SHP77 (cell line): ENCODE results near the gene GCNT2.
"Not testable (repeated sequence)": the region's sequence is repeated elsewhere in the genome, so short reads cannot be mapped to it uniquely, and the experiment has no call there.

ENCODE experiments used
- DNase-seq, 2 experiments: peaks; one replicate each; lab custom pipeline; 2025; lab: John Stamatoyannopoulos, UW

The GCNT2 gene

DNA sequence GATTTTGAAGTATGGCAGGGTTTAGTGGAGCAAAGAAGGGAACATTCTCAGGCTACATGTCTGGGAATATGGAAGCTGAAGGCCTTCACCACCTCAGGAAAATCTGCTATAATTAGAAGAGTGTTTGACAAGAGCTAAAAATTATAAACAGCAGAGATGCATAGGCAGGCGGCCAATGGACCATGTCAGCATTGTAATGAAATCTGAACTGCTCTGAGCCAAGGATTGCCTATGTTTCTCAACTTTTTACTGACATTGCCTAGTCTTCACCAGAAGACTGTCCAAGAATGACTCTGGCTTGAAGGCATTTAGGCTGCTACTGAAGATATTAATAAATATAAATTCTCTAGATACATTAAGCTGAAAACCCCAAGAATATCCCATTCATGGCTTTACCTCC lies 89.1 kb downstream of the GCNT2 start:
- no peak for DNase-seq

- no peak for DNase-seq
Observed at GRCh38 chr6:10612161-10612560, 91.0 kb downstream of the GCNT2 start.

- DNase-seq: no peak
Observed at GRCh38 chr6:10613077-10613476, 91.9 kb downstream of the GCNT2 start.

DNA sequence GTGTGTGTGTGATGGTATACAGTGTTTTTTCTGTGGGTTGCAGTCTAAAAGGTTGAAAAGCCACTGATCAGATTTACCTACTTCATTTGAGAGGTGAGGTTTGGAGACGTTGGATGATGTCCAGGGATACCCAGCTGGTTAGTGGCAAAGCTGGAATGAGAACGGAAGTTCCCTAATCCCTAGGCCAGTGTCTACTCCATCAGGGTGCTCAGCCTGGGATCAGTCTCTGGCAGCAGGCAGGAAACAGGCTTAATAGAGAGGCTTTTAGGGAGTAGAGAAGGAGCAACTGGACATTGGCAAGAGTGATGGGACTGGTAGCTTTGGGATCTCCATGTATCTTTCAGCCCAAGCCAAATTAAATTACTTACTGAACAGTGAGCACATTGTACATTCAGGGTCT lies 92.6 kb downstream of the GCNT2 start:
- DNase-seq: peak; percentile 54 to 71

DNA sequence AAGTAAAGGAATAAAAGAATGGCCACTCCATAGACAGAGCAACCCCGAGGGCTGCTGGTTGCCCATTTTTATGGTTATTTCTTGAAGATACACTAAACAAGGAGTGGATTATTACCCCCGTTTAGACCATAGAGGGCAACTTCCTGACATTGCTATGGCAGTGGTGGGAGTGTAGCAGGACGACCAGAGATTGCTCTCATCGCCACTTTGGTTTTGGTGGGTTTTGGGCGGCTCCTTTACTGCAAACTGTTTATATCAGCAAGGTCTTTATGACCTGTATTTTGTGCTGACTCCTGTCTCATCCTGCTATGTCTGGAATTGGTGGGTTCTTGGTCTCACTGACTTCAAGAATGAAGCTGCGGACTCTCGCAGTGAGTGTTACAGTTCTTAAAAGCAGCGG lies 94.5 kb downstream of the GCNT2 start:
- no peak for DNase-seq

GRCh38 chr6:10616266-10616665 lies 95.1 kb downstream of the GCNT2 start:
- not testable (repeated sequence) for DNase-seq

DNA sequence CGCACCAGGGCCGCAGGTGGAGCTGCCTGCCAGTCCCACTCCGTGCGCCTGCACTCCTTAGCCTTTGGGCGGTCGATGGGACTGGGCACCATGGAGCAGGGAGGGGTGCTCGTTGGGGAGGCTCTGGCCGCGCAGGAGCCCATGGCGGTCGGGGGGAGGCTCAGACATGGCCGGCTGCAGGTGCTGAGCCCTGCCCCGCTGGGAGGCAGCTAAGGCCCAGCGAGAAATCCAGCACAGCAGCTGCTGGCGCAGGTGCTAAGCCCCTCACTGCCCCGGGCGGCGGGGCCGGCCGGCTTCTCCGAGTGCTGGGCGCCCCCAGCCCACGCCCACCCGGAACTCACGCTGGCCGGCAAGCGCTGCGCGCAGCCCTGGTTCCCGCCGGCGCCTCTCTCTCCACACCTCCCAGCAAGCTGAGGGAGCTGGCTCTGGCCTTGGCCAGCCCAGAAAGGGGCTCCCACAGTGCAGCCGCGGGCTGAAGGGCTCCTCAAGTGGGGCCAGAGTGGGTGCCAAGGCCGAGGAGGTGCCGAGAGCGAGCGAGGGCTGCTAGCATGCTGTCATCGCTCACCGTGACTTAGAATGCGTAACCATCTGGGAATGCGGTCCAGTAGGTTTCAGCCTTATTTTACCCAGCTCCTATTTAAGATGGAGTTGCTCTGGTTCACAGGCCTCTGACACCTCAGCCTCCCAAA lies 96.0 kb downstream of the GCNT2 start:
- no peak for DNase-seq

DNA sequence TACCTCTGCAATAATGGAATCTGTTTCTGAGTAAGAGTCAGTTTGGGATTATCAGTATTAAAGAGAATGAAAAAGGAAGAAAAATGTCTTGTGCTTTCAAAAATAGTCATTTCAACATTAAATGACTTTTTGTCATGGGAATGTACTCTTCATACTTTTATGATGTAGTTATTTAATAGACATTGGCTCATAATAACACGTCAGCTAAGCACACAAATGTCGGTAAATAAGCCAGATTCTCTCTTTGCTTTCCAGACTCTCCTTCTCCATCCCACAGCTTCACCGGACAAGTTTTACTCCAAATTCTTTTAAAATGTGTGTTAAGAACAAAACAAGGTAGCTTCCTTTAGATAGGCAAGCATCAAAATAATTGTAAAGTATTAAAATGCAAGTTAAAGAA lies 97.3 kb downstream of the GCNT2 start:
- DNase-seq: no peak

- no peak for DNase-seq
Observed at GRCh38 chr6:10621213-10621612, 100.1 kb downstream of the GCNT2 start.

DNA sequence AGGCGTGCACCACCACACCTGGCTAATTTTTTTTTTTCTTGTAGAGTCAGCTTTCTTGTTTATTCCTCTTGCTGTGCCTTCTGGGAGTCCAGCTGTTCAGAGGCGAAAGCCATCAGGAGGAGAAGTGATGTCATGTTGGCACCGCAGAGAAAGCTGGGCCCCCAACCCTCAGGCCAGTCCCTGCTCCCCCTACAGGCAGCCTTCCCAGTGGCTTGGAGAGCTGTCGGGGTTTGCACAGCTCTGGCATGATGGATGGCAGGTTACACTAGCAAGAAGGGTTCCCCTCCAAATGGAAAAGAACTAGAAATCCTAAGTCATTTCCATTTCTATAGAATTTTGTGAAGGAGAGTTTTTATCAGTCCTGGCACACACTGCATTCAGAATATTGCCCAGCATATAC lies 100.7 kb downstream of the GCNT2 start:
- no peak for DNase-seq

GRCh38 chr6:10624836-10625235 lies 103.7 kb downstream of the GCNT2 start:
- no peak for DNase-seq

- DNase-seq: no peak
Observed at GRCh38 chr6:10626154-10626741, 105.1 kb downstream of the GCNT2 start.

DNA sequence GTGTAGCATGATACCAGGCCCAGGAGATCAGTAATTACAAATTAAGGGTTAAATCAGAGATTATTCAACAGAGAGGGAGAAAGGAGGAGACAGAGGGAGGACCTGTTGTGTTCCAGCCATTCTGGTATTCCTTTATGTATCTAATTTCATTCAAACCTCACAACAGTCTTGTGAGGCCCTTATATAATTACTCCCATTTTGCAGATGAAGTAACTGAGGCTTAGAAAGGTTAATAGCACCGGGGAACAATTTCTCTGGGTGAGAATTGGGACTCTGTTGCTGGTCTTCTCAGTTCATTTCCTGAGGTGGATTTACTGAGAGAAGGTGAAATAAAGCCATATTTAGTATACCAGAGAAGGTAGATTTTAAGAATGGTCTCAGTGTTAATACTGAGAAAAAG lies 106.6 kb downstream of the GCNT2 start:
- no peak for DNase-seq

GRCh38 chr6:10630178-10630577 lies 109.0 kb downstream of the GCNT2 start:
- DNase-seq: no peak

GRCh38 chr6:10633216-10633615 lies 112.1 kb downstream of the GCNT2 start:
- no peak for DNase-seq

GRCh38 chr6:10640412-10640811 lies 119.3 kb downstream of the GCNT2 start:
- no peak for DNase-seq

DNA sequence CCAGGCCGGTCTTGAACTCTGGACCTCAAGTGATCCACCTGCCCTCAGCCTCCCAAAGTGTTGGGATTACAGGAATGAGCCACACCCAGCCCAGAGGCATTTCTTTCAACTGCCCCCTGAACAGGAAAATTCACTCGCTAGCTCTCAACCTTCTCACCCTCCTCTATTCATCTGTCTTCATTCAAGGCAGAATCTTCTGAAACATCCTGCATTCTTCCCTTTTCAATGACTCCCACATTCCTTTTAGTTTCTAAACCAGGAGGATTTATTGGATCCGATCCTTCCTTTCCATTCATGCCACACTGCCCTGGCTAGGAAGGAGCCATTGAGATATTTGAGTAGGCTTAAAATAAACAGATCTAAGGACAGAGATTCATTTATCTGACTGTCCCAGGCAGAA lies 120.4 kb downstream of the GCNT2 start:
- DNase-seq: no peak

GRCh38 chr6:10643201-10643651 lies 122.1 kb downstream of the GCNT2 start:
- no peak for DNase-seq

- DNase-seq: no peak
Observed at GRCh38 chr6:10644225-10644624, 123.1 kb downstream of the GCNT2 start.

- DNase-seq: no peak
Observed at GRCh38 chr6:10655508-10656055, 134.4 kb downstream of the GCNT2 start.

DNA sequence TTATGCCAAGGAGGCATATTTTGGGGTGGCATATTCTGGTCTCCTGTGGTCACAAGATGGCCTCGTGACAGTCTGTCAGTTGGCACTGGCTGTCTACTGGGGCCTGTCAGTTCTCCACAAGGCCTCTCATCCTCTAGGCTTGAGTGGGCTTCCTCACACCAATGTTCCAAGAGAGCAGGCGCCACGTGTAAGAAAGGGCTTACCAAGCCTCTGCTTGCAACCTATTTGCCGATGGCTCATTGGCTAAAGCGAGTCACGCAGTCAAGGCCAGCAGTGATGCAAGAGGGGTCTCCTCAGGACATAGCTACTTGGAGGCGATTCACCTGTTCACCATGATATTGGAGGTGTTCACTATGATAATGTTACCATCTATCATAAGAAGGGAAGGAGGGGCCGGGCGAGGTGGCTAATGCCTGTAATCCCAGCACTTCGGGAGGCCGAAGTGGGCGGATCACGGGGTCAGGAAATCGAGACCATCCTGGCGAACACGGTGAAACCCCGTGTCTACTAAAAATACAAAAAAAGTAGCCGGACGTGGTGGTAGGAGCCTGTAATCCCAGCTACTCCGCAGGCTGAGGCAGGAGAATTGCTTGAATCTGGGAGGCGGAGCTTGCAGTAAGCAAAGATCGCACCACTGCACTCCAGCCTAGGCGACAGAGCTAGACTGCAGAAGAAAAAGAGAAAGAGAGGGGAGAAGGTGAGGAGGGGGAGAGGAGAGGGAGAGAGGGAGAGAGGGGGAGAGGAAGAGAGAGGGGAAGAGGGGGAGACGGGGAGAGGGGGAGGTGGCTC lies 138.0 kb downstream of the GCNT2 start:
- DNase-seq: no peak

- DNase-seq: peak in 1 of 2 experiments; percentile 7
Observed at GRCh38 chr6:10659699-10660348, 138.7 kb downstream of the GCNT2 start.
